ENCODE results near the gene DYNLL1.
"Not testable (repeated sequence)": the region's sequence is repeated elsewhere in the genome, so short reads cannot be mapped to it uniquely, and the experiment has no call there.

DYNLL1 gene

DNA sequence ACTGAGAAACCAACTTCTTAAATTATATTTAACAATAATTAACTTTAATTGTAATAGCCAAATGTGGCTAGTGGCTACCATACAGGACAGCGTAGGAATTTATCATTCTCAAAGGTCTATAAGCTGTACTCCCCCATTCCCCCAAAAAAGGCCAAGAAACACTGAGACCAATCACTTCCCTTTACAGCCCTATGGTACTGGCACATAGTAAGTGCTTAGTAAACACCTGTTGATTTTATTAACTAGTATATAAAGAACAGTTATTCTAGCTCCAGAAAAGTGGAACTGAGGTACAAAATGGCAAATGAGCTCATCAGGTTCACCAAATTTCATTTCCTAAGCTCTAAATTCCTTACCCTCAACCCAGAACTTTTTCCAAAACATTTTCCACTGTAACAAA, 20.3 kb upstream of the DYNLL1 start:
- DNase-seq, result no peak

DNA sequence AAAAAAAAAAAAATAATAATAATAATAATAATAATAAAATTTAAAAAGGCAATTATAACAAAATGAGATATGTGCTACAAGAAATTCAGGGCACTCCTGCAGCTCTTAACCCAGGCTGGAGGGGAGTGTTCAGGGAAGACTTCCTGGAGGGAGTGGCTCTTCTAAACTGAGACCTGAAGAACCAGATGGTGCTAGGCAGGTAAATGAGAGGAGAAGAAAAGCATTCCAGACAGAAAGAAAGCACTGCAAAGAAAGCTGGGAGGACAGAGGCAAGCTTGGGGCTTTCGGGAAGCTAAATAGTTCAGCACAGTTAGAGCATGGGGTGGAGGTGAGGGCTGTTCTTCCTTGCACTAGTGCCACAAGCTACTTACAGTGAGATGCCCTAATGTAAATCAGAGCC, 16.5 kb upstream of the DYNLL1 start:
- no peak for DNase-seq

DNA sequence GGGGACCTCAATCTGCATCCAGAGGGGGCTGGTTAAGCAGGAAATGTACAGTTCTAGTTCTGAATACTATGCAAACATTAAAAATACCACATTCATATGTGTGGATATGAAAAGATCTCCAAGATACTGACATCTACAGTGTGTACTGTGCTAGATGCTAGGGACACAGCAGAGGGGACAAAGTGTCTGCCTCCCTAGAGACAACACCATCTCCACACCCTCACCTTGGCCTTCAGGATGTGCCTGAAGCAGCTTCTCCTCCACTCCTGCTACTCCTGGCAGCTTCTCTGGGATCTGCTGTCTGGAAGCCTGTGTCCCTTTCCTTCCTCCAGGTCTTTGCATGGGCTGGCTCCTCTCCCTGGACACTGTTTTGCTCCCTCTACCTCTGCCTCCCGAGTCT, 15.7 kb upstream of the DYNLL1 start:
- no peak for DNase-seq

DNA sequence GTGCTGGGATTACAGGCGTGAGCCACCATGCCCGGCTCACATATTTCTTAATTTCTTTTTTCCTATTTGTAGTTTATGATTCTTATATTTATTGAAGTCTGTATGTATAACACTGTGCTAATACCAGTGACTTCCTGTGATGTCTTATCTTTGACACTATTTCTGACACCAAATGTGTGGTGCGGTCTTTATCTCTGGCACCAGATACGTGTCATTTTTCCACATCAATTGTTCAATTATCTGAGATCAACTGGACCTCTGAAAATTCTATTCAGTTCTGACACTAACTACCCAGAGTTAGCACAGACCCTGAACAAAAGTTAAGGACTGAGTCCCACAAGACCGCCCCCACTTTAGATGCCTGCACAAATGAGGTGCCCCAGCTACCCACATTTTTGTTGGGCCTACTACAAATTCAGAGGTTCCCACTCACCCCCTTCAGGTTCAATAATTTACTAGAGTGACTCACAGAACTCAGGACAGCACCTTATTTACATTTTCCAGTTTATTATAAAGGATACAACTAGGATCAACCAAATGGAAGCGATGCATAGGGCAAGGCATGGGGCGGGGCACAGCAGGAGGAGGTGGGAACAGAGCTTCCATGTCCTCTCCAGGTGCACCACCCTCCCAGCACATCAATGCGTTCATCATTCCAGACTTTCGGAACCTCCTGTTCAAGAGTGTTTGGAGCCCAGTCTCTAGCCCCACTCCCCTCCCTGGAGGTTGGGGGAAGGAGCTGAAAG, 14.7 kb upstream of the DYNLL1 start:
- no peak for DNase-seq

DNA sequence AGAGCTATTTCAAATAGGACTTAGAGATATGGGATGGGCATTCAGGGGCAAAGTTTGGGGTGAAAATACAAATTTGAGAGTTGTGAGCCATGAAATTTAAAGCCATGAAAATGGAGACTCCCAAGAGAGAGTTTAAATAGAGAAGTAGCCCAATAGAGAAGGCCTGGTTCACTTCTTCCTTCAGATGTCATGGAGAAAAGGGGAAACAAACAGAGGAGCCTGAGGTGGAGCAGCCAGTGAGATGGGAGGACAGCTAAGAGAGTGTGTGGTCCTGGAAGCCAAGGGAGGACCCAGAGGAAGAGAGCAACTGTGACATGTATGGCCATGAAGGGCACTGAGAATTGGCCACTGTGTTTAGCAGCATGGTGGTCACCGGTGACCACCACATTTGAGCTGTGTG, 12.3 kb upstream of the DYNLL1 start:
- DNase-seq, result no peak

DNA sequence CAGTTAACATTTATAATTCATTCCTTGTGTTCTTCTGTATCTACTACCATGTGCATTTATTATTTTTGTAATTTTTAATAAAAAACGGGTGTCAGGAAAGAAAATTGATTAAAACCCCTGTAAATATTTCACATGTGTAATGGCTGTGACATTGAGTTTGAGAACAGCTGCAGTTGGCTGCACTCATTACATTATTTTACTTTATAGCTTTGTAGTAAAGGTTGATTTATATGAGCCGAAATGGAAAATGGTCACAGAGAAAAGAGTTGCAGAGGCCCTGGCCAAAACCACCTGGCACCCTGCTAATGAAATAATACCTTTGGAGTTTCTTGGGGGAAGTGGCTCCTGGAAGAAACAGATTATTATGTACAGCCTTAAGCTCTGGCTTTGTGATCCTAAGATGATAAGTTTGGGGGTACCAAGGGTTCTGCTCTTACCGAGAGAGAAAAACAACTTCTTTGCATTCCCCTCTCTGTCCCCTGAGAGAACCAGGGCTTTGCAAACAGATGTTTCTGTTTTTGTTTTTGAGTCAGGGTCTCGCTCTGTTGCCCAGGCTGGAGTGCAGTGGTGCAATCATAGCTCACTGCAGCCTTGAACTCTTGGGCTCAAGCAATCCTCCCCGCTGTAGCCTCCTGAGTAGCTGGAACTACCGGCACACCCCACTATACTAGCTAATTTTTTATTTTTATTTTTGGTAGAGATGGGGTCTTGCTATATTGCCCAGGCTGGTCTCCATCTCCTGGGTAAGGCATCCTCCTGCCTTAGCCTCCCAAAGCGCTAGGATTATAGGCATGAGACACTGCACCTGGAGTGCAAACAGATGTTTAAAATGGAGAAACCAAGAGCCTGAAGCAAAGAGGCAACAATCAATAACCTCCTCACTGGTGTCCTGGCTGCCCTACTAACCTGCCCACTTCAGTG, 9.7 kb upstream of the DYNLL1 start:
- no peak for DNase-seq

DNA sequence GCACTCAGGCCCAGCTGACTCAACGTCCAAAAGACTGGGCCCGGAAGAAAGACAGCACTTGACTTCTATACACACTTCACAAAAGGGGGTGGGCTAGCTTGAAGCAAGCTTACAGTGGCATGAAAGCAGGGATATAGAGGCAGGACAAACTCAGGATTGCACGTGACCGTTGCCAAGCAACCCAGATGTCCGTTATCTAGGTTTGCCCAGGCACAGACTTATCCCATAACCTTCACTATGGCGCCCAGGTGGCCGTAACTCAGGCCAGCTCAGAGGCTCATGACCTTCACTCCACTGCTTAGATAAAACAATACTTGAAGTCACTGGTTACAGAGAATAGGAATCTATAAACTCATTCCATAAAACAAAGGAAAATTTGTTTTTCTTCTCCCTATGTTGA, 8.4 kb upstream of the DYNLL1 start:
- not testable (repeated sequence) for DNase-seq

DNA sequence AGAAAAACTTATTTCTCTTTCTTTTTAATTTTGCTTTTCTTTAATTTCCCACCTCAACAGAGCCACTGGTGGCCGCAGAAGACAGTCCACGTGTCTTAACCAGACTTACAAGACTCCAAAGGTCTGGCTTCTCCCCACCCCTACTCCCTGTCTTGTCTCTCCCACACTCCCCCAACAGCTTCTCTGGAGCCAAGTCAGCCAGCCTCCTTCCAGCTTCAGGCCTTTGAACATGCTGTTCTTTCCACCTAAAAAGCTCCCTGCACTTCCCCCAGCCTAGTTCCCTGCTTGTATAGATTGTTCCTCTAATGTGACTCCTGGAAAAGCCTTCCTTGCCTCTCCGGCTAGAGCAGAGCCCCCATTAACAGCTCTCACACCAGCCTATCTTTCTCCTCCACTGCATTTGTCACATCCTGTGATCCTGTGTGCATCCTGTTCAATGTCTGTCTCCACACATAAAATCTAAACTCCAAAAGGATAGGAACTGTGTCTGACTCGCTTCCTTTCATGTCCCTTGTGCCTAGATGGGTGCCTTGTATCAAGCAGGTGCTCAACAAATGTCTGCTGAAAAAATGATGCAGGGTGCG, 7.8 kb upstream of the DYNLL1 start:
- no peak for DNase-seq

DNA sequence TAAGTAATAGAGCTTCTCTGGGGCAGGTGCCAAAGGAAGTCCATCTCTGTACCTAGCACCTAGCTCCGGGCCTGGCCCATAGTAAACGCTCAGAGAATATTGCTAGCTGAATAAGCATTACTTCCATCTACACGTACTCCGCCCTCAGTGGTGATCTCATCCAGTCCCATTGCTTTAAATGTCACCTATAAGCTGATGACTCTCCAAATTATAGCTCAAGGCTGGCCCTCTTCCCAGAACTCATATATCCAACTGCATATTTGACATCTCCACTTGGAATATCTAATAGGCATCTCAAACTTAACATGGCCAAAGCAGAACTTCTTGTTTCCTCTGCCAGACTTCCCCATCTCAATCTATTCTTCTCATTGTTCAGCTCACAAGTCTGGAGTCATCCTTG, 6.9 kb upstream of the DYNLL1 start:
- no peak for DNase-seq

DNA sequence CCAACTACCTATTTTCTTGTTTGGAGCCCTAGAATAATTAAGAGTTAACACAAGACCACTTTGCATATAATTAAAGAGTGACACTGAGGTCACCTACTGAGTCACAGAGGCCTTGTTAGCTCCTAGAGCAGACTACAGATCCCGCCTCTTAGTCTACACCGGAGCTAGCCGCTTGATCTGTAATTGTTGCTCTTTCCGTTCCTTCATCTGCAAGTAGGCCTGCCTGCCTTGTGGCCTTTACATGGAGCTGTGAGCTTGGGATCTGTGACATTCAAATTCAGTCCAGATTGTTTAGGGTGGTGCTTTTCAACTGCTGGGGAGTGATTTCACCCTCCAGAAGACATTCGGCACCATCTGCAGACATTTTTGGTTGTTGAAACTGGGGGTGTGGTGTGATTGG, 5.6 kb upstream of the DYNLL1 start:
- DNase-seq, result no peak

DNA sequence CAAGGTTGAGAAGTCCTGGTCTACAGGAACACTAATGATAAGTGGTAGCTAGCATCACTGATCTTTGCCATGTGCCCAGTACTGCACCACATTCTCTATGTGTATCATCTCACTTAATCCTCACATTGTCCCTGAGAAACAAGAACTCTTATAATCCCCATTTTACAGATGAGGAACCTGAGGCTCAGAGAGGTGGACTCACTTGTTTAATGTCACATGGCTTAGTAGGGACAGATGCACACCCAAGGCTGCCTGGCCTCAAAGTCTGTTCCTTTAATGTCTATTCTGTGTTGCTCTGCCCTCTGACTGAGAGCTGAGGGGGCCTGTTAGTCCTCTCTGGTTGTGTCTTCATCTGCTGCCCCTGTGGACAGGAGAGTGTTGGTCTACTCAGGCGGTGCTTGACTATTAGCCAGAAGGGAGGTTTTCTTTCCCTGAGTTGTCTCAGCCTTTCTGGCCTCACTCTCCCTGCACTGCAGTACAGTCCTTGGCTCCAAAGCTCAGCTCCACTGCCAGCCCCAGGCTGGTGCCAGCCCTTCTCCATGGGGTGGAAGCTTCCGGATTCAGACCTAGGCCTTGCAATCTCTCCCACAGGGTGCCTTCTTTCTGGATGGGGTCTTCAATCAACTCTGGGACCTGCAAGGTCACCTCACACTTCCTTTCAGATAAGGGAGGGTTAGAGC, 4.9 kb upstream of the DYNLL1 start:
- no peak for DNase-seq

DNA sequence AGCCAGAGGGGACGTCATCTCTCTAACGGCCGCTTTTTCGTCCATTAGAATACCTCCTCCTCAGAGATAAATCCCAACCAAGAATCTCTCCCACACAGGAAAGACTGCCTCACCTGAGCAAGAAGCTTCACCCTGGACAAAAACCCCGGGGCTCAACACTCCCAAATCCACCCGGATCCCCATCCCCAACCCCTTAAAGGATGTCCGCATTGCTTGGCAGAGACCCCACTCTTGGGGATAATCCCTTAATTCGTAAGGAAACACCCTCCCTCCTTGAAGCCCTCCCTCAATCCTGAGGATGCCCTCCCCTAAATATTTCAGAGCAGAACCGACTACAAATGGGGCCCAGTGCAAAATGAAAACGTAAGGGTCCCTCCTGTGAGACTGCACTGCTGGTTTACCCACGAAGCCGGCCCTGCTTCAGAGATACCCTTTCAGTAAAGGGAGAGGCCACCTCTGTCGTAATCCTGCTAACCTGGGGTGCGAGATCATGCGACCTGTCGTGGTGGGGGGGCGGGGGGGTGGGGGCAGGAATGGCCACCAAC, 655 bp upstream of the DYNLL1 start:
- peak; percentile 51 for DNase-seq

DNA sequence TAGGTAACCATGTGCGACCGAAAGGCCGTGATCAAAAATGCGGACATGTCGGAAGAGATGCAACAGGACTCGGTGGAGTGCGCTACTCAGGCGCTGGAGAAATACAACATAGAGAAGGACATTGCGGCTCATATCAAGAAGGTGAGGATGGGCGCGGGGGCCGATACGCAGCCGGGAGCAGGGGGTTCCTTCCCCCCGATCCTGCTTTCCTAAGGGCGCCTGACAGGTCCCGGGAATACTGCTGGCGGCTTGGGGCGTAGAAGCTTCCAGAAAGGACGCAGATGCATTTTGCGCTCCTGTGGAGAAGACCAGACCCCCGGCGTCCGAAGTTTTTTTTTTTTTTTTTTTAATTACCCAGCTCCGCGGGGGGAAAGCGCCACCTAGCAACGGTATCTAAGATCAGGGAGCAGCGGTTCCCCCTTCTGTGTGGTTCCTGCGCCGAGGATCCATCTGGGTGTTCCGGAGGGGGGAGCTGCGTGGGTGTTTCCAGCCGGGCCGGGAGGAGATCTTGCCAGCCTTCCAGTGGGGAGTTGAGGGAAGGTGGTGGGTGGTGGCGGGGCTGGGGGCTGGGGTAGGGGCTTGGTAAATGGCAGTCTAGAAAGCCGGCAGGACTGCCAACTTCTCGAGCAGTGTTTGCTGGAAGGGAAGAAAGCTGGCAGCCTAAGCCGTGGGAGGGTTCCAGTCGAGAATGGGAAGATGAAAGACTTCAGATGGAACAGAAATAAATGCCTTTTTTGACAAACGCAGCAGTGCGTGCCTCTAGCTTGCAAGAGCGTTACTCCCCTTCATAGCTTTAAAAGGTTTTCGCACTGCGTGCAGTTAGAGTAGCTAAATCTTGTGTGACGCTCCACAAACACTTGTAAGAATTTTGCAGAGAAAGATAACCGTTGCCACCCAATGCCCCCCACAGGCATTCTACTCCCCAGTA, 764 bp downstream of the DYNLL1 start:
- peak; percentile 71 for DNase-seq

DNA sequence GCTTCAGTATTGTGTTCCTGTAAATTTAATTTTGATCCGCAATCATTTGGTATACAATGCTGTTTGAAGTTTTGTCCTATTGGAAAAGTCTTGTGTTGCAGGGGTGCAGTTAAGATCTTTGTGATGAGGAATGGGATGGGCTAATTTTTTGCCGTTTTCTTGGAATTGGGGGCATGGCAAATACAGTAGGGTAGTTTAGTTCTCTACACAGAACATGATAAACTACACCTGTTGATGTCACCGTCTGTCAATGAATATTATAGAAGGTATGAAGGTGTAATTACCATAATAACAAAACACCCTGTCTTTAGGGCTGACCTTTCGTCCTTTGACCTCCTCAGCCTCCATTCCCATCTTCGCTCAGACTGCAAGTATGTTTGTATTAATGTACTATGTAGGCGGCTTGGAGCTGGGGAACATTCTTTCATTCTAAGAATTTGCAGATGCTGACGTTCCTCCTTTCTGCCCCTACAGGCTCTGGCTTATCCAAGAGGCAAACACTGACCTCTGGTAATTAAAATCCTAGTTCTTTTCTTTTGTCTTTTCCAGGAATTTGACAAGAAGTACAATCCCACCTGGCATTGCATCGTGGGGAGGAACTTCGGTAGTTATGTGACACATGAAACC, 1.7 kb downstream of the DYNLL1 start:
- no peak for DNase-seq

DNA sequence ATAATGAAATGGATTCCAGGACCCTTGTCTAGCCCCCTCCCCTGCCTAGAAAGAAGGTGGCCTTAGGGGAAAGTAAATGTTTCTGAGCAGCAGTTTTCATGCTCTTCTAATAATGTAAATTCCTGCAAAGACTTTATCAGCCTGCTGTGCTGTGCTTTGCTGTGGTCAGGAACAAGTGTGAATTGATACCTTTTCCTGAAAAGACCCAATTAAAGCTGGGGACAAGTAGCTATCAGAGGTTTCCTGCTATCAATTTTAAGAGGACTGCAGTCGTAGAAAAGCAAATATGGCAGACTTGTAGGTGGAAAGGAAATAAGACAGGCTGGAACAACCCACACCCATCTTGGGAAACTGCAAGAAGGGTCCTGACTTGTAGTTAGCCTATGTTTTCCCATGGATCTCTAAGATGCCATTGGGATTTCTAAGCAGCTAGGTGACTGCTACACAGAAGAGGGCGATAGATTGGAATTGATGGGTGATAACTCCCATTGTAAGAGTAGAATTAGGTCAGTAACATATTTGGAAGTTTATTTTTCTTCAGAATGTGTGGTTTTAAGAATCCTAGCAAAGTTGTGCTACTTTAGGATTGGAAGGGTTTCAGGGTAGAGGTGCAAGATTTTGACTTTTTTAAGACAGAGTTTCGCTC, 3.1 kb downstream of the DYNLL1 start:
- DNase-seq, result no peak

DNA sequence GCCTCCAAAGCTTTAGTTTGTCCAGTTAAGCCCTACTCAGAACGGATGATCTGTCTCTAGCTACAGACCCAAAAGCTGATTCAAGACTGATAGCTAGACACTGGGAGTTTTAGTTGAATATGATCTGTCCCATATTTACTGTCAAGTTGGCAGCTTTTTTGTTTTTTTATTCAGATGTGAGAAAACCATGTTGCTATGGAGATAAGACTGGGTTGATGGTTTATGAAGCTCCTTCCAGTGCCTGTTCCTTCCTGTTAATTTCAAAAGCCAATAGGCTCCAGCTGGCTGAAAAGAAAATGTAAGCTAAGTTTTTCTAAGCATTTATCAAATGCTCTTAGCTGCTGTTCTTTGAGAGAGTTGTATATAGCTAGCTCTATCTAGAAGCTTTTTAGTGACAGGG, 4.7 kb downstream of the DYNLL1 start:
- peak; percentile 23 for DNase-seq

DNA sequence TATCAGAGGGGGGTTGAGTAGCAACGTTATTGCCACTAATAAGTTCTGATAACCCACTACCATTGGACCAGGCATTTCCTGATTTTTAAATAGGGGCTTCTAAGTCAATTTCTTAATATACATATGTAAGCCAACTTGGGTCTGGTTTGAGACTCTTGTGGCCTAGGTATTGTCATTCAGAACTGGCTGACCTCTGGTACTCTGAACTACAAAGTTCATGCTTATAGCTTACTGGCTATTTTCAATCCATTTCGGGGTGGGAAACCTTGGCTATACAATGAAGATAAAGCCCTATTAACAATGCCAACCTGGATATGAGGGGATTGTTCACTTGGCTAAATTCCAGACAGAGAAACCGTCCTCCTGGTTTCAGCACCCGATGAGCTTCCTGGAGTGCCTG, 8.7 kb downstream of the DYNLL1 start:
- DNase-seq, result no peak

DNA sequence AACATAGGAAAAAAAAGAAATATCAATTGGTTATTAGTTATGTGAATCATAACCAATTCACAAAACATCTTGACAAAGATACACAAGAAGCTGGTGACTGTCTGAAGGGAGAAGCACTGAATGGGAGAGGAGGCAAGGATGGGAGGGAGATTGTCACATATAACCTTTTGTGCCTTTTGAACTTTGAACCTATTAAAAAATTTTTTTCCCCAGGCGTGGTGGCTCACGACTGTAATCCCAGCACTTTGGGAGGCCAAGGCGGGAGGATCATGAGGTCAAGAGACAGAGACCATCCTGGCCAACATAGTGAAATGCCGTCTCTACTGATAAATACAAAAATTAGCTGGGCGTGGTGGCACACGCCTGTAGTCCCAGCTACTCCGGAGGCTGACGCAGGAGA, 12.6 kb downstream of the DYNLL1 start:
- DNase-seq, result no peak

DNA sequence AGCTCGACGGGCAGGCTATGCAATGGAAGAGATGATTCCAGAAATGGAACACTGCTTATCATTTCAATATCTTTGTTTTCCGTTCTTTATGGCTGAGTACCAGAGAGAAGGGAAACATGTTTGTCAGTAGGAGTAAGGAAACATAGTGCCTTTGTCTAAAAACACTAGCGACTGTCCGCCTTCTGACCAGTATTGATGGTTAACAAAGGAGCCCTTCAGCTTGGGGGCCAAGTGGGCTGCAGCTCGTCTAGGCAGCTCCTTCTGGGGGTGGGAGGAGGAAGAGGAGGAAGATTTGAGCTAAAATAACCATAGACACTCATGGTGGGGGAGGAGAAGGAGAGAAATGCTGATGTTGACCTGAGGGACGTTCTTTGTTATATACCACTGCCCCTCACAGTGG, 18.1 kb downstream of the DYNLL1 start:
- no peak for DNase-seq

DNA sequence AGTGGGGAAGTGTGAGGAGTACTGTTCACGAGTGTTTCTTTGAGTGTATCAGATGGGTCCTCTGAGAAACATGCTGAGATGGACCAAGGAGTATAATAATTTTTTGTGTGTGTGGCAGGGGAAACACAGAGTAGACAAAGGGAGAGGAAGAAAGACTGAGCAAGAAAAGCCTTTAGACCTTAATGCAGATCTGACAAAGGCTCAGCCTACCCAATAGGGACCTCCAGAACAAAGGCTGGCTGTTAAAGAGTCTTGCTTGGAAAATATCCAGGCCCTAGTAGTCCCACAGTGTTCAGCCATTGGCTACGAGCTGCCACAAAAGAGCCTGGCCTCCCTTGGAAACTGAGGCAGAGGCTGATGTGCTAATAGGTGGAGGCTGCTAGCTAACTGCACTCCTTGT, 19.6 kb downstream of the DYNLL1 start:
- no peak for DNase-seq

DNA sequence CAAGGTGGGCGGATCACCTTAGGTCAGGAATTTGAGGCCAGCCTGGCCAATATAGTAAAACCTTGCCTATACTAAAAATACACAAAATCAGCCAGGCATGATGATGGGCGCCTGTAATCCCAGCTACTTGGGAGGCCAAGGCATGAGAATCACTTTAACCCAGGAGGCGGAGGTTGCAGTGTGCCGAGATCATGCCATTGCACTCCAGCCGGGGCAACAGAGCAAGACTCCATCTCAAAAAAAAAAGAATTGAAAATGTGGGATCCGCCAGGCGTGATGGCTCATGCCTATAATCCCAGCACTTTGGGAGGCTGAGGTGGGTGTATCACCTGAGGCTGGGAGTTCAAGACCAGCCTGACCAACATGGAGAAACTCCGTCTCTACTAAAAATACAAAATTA, 23.4 kb downstream of the DYNLL1 start:
- DNase-seq, result not testable (repeated sequence)
